Left ventricle myocardium superior (tissue), 1 donor: ENCODE measurements around the gene LTBP2. TPM values are rescaled to one million over a fixed set of nuclear protein-coding genes. Genes with fewer than 3 reads are reported as not detected.
A peak's percentile ranks its signal among the peaks of the same experiment; 100 is the strongest.
"Not testable (repeated sequence)": the region's sequence is repeated elsewhere in the genome, so short reads cannot be mapped to it uniquely, and the experiment has no call there.

Experiments used
- ATAC-seq: fragments of 200-7000 bp; cut with Tn5 transposase; one replicate; pipeline ENCODE4 v1.9.1; 2020; ENCODE audit warnings: mild to moderate bottlenecking, moderate library complexity
- DNase-seq: peaks from one replicate; pipeline ENCODE4 v3.0.0-alpha.2; 2020
- intact Hi-C: fragments of 100-400 bp; cut with micrococcal nuclease; formaldehyde crosslinking; loops from one replicate; pipeline ENCODE4 v1.11.0; 2022
- total RNA-seq: library from RNA; stranded (reverse); fragmentation: NEBNext Ultra II Directional; extraction: Animal tissue kit (Norgen Biotek cat#: 25700); gene quantifications from one replicate; pipeline ENCODE4 v1.2.1, GENCODE V29; 2021
- donor health status: DM: no; HTN: yes; CAD: no; lungs with severe emphysema.

LTBP2 gene
- total RNA-seq, 1 donor from 2014 or later: 16.0 TPM

DNA sequence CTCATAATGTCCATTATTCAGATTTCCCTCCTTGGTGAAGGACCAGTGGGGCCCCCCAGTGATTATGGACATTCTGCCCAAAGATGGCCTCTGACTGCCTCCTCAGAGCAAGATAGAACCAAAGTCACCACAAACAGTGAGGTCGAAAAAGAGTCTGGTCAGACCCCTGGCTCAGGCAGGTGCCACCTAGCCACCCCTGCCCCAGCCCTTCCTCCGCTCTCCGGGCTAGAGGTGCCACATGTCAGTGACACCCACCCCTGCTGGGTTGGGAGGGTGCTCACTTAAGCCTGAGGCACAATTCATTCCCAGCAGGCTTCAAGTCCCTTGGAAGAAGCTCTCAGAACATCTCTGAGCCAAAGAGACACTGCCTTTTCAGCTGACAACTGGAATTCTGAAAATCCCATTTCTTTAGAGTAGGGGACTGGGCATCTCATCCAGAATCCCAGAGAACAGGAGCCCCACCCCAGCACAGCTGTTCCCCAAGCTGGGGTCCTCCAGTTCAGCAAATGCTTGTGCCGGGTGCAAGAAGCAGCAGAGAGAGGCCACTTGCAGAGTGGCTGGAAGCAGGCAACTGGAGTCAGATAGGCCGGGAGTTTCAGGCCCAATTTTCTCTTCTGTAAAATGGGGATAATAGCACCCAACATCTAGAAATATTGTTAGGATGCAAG is 68.1 kb downstream of the LTBP2 start:
- intact Hi-C loops: no loop called here
- DNase-seq (no peak), ATAC-seq (no peak)

DNA sequence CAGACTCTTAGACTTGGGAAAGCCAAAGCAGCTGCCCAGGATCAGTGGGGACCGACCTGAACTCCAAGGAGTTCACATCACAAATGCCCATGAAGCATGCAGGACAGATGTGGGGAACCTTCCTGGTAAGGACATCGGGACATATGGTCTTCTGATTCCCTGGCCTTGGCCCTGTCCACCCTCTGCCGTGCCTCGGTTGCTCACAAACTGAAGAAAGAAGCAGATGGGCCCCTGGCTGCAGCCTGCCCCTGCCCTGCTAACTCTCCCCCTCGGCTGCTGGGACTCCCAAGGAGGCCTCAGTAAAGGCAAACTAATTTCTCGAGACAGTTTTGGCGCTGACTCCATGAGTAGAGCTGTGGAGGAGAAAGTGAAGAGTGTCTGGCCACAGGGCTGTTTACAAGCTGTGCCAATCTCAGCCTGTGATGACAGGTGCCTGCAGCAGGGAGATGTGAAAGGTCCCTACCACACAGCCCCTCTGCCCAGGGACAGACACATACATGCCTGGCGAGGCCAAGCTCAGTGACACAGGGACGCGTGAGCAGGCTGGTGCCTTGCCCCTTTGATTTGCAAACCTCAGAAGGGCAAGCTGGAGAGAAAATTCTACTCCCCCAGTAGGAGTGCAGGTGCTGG is 69.9 kb downstream of the LTBP2 start:
- peak; percentile 30 for ATAC-seq

DNA sequence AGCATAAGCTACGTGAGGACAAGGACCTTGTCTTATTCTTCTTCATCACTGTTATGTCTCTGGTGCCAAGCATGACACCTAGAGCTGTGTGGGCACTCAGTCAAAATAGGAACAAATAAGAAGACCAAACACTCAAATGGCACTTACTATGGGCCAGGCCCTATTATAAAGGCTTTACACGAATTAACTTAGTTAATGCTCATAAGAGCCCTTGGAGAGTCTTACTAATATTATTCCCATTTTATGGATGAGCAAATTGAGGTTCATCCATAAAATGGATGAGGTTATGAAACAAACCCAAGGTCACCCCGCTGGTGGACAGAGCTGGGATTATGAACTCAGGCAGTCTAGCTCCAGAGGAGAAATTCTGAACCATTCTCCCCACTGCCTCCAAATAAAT is 70.8 kb downstream of the LTBP2 start:
- DNase-seq (no peak), ATAC-seq (no peak)
- intact Hi-C loops: no loop called here

More for the DNA sequence above, 69.9 kb downstream of the LTBP2 start:
- intact Hi-C loops: no loop called here
- no peak for DNase-seq

DNA sequence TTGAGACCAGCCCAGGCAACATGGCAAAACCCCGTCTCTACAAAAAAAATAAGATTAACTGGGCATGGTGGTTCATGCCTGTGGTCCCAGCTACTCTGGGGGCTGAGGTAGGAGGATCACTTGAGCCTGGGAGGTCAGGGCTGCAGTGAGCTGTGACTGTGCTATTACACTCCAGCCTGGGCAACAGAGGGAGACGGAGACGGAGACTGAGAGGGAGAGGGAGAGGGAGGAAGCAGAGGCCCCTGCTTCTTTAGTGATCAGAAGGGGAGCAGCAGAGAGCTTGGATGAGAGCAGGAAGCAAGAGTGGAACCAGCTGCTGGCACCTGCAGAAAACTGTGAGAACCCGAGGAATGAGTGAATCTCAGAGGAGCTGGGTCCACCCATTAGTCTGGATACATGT is 72.5 kb downstream of the LTBP2 start:
- ATAC-seq (no peak), DNase-seq (no peak)
- intact Hi-C loops: no loop called here

DNA sequence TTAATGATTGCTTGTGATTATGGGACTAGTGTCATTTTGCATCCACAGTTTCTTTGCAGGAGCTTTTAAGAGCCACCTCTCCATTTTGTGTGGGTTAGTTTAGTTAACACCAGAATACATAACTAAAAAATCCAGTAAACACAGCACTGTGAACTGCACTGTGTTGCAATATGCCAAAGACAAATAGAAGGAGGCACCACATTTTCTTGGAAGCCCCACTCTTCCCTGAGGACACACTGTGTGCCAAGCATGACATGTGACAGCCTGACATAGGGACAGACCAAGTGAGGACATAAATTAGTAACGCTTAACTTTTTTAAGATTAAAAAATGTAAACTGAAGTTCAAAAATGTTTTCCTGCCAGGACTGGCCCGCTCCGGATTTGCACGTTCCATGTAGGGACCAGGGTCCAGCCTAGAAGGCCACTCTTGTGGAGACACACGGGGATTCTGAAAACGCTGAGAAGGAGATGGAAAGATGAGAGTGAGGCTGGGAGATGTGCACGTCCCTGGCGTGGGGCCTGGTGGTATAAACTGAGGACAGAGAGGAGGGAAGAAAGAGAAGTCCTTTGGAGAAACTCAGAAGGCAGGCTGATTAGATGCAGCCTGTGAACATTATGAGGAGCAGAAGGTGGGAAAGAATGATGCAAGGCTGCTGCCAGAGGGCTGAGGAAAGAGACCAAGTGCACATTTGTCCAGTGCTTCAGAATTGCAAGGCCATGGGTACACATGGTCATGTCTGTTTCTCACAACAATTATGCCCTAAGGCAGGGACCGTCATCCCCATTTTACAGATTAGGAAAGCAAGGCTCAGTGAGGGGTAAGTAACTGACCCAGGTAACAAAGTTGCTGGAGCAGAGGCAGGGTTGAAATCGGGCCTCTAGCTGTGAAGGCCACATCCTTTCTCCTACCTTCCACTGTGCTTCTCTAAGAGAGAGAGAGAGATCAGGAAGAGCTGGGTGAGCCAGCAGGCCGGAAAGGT is 73.3 kb downstream of the LTBP2 start:
- DNase-seq: no peak
- no peak for ATAC-seq
- intact Hi-C loops: no loop called here

DNA sequence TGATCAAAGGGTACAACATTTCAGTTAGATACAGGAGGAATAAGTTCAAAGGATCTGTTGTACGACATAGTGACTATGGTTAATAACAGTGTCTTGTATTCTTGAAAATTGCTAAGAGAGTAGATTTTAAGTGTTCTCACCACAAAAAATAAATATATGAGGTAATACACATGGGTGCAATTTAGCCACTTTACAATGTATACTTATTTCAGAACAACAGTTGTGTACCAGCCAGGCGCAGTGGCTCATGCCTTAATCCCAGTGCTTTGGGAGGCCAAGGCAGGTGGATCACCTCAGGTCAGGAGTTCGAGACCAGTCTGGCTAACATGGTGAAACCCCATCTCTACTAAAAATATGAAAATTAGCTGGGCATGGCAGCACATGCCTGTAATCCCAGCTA is 75.7 kb downstream of the LTBP2 start:
- ATAC-seq, DNase-seq, intact Hi-C loops: not testable (repeated sequence)

DNA sequence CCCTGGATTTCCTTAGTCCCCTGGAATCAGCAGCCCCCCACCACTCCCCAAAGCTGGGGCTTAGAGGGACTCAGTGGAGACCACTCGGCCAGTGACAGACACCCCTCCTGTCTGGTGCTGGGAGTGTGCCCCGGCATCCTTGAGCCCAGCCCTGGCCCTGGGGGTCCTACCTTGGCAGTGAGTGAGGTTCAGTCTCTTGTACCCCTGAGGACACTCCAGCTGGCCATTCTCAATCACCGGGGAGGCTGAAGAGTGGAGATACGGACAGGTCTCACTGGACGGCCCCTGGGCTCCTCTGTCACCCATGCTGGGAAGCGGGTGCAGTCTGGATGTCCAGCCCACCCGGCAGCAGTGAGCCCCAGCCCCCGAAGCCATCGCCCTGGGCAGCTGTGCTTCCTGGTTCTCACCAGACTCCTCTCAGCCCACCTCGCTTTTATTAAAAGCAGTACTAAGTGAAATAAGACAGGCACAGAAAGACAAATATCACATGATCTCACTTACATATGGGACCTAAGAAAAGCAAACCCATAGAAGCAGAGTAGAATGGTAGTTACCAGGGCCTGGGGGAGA is 76.2 kb downstream of the LTBP2 start:
- intact Hi-C loops: no loop called here
- no peak for DNase-seq
- no peak for ATAC-seq

DNA sequence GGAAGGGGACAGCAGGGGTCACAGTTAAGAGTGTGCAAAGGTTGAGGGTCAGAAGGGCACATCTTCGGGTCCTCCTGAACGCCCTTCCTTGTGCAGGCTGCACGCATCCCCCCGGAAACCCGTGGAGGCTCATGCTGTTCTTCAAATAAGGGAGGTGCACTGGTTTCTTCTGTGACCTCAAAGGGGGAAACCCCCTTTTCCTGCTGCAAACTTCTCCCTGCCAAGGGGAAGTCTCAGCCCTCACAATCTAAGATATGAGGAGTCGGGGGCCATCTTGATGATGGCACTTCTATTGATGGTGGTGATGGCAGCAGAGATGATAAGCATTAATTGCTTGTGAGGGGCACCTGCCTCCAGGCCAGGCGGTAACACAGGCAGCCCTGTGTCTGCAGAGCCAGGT is 78.5 kb downstream of the LTBP2 start:
- ATAC-seq (no peak), DNase-seq (no peak)
- intact Hi-C loops: no loop called here

DNA sequence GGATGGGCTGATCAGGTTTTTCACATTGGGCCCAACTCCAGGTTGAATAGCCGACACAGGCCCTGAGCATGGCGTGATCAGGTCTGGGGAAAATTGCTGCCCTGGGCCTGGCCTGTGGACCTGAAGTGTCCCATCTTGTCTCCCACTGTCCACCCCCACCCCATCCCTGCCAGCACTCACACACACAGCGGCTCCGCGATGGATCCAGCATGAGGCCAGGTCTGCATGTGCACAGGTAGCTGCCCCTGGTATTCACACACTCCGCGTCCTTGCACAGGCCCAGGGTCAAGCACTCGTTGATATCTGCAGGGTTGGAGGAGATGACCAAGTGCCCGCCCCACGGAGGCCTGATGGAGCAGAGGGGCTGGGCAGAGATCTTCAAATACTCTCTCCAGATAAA is 79.8 kb downstream of the LTBP2 start:
- DNase-seq: no peak
- ATAC-seq: no peak
- intact Hi-C loops: no loop called here

DNA sequence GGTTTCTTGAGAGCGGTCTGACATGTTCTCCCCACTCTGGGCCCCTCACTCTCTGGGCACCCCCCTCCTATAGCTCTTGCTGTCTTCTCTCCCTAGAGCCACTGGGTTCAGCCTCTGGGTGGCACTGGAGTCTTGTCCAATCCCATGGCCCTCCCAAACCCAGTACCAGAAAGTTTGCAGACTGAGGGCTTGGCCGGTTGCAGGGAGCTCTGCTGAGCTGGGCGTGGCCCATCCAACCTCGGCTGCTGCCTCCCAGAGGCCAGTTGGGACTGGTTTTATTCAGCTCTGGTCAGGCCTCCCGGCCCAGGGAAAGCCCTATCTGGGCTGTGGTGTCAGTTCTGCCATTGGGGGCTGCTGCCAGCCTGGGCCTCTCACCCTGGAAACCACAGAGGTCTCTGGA is 80.6 kb downstream of the LTBP2 start:
- ATAC-seq: peak; percentile 82
- DNase-seq: peak; percentile 52
- intact Hi-C loops: no loop called here

DNA sequence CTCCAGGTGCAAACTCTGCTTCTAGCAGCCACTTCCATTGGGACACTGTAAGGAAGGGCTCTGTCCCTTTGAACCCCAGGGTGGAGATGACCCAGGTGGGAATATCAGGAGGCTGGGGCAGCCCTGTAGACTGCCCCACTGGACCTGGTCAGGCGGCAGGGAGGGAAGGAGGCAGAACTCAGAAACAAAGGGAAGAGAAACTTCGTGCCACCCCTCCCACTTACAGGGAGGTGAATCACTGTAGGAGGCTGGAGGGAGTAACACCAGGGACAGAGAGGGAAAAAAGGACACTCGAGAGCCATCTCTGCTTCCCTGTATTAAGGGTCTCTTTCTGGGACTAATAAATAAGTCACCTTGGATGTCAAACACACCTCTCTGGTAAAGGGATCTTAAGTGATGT is 81.0 kb downstream of the LTBP2 start:
- ATAC-seq (no peak), DNase-seq (no peak)
- intact Hi-C loops: no loop called here

DNA sequence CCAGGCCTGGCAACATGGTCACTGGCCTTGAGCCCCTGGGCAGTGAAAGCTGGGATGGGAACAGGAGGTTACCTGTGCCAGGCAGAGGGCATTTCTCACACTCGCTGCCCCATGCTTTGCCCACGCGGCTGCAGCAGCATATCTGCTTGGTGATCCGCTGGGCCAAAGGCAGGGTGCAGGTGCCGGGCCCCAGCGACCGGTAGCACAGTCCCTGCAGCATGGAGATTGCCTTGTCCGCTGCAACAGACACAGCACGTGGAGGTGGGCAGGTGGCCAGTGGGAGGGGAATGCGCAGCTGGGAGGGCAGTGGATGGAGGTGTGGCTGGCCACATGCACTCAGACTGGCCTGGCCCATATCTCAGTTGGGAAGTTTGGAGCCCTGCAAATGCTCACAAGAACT is 83.2 kb downstream of the LTBP2 start:
- no peak for DNase-seq
- no peak for ATAC-seq
- intact Hi-C loops: no loop called here

DNA sequence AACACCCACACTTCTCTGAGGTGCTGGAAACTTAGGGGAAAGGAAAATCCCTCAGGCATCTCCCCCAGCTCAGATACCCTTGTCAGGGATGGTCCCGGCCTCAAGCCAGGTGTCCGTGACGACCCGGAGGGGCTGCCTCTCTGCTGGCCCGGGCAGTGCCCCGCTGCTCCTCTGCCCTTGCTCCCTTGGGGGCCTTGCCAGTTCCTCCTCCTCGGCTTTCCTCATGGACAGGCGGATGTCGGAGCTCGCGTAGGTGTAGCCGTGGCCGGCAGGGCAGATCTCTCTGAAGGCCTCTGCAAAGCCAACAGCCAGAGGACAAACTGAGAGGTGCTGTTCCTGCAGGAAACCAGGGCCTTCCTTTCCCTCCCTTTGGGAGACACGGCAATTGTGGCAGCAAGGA is 83.6 kb downstream of the LTBP2 start:
- intact Hi-C loops: no loop called here
- no peak for DNase-seq
- ATAC-seq: no peak

DNA sequence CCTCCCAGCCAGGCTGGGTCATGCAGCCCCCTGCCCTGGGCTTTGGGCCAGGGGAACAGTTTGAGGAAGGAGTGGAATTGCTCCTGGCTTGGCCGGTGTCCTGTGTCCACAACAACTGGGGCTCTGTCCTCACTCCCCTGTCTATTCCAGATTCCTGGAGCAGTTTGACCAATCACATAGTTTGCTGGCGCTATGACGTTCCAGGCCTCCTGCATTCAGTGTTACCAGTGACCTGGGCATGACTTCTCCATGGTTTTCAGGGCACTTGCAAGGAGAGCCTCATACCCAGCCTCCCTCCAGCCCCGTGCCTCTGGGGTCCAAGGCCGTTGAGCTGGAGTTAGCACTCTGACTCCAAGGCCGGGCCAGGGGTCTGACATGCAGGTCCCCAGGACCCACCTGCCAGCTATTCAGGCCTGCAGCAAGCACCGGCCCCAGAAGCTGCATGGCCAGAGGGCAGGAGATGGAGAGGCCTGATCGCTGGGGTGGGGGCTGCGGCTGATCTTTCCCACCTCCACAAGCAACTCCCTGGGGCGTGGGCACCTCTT is 84.2 kb downstream of the LTBP2 start:
- intact Hi-C loops: no loop called here
- no peak for DNase-seq
- ATAC-seq: no peak

DNA sequence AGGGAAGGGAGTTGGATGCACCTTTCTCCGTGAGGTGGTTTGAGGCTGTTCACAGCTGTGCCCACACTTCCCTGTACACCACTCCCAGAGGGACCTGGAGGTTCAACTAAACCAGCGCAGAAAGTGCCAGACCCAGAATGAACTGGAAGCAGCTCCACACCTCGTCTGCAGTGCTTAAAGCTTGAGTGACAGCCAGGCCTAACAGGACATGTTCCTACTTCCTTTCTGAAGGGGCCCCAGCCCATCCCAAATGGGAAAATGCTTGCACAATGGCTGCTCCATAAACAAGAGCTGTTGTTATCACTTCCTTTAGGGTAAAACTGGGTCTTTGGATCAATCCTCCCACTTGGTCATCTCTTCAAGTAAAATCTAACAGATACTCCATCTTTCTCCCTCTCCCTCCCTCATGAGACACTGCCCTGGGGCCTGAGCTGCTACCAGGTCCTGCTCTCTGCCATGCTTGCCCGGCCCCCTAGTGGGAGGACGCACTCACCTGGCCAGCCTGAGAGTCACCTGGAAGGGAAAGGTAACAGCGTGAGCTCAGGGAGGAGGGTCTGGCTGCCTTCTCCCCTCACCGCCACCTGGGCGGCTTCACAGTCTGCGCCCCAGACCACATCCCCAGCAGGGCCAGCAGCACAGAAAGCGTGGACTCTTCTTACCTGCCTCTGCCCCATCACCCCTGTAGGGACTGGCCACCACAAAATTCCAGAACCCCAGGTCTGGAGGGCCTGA is 85.0 kb downstream of the LTBP2 start:
- intact Hi-C loops: no loop called here
- DNase-seq: no peak

DNA sequence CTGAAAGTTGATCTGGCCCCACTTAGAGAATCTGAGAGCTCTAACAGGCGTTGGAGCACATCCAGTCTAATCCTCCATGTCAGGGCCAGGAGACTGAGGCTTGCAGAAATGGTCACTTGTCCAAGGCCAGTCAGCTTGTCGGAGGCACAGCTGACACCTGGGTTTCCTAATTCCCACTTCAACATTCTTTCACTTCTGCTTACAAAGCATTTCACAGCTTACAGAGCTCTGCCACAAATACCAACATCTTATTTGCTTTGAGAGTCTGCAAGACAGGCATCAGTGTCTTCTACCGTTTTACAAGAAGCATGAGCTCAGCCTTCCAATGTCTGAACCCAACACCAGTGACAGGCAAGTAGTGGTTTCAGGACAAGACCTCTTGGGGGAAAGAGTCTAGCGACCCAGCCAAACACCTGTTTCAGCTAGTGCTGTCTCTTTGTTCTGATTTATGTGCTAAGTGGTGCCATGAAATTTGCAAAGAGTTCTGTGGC is 86.6 kb downstream of the LTBP2 start:
- ATAC-seq (no peak), DNase-seq (no peak)
- intact Hi-C loops: no loop called here

More for the DNA sequence above, 85.0 kb downstream of the LTBP2 start:
- ATAC-seq: no peak

DNA sequence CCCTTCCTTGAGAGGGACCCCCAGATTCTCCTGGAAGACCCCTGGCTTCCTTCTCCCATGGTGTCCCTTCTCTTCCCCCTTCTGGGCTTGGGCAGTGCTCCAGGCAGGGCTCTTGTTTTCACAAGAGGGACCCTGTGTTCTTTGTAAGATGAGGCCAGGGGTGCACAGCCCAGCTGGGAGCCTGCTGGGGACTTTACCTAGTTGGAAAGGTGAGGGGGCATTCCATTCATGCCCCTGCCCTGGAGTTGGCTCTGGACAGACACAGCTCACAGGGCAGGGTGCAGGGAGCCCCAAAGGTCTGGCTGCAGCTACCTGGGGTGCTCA is 87.3 kb downstream of the LTBP2 start:
- DNase-seq (no peak), ATAC-seq (no peak)
- intact Hi-C loops: no loop called here

DNA sequence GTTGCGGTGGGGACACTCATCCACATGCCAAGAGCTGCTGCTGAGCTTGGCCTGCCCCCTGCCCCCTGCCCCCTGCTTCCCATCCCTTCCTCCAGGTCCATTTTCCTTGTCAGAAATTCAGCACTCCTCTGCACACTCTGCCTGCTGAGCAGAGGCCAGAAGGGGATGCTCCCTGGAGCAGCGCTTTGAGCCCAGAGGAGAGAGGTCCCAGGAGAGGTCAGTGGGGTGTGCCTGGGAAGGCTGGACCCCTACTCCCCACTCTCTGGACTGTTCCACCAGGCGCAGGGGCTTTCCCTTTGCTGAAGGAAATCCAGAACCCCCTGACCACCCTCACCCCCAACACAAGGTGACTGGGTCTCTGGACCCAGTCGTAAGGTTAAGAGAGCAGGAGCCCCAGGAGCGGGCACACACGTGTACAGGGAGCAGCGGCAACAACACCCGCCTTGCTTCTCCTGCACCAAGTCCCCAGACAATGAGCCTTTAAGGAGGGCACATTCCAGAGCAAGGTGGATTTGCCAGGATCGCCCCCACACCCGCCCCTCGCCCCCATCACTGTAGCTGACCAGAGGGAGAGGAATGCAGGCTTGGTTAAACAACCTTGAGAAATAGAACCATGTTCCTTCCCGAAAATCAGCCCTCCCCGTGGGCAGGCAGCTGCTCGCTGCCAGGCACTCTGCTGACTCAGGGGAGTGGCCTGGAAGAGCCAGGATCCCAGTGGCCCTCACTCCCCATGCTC is 87.8 kb downstream of the LTBP2 start:
- DNase-seq (no peak), ATAC-seq (no peak)
- intact Hi-C loops: no loop called here
